K562 (cell line): ENCODE results near the gene NFAM1. TPM values are rescaled to one million over a fixed set of nuclear protein-coding genes. Genes with fewer than 3 reads are reported as not detected.

Experiments
- ATAC-seq: fragments of 200-7000 bp; cut with Tn5 transposase; 3 replicates; pipeline ENCODE4 v1.9.1; 2020; ENCODE audit warnings: moderate library complexity
- BruUV-seq: library from RNA; stranded (reverse); fragments of 400-500 nt; replicated peaks from 2 replicates; lab custom pipeline; 2021; lab: Mats Ljungman, UMichigan
- CTCF ChIA-PET: fragments of 300-600 bp; formaldehyde crosslinking; extraction: SDS; loops from one replicate; lab custom pipeline; 2021; ENCODE audit warnings: low intra/inter-chr PET ratio; lab: Yijun Ruan, JAX
- POLR2A ChIA-PET: fragments of 300-600, 350-650 bp; sonication (Branson Sonifier 250); formaldehyde crosslinking; extraction: SDS; loops from one replicate; lab custom pipeline; 2021; ENCODE audit warnings: antibody characterized with exemption, inconsistent platforms; lab: Yijun Ruan, JAX
- DNase-seq, 4 experiments: peaks; one replicate each; pipeline versions ENCODE4 v3.0.0 to v3.0.0-alpha.2; 2011 to 2018; ENCODE audit warnings: low spot score in 3 of 4, mixed read lengths in 3 of 4; ENCODE audit errors: extremely low read depth in 1 of 4
- FAIRE-seq: peaks from 2 replicates; lab custom pipeline; 2011; peaks lifted over from hg19 to GRCh38; lab: Jason Lieb, UNC
- H2AFZ ChIP-seq: 2 replicates; pipeline ENCODE4 v1.6.0; 2011; ENCODE audit warnings: low read depth, low read length, control low read depth, inconsistent platforms
- H3K27ac ChIP-seq: fragments of 200-600 bp; 3 replicates; pipeline ENCODE4 v1.8.0; 2011; ENCODE audit warnings: low read depth, mild to moderate bottlenecking, control low read depth, inconsistent platforms, low read length, moderate library complexity, mixed read lengths; ENCODE audit errors: extremely low read depth
- H3K27me3 ChIP-seq, 2 experiments: fragments of 300-600 bp in 1 of 2; 2 replicates in 1 of 2; 3 replicates in 1 of 2; pipeline versions ENCODE4 v1.6.0 to v1.8.0; 2011; ENCODE audit warnings: inconsistent platforms in 2 of 2, low read length in 2 of 2, mild to moderate bottlenecking in 1 of 2, mixed read lengths in 1 of 2, moderate library complexity in 1 of 2; ENCODE audit not compliant: control insufficient read depth in 2 of 2, insufficient read depth in 2 of 2
- H3K36me3 ChIP-seq: fragments of 300-600 bp; 3 replicates; pipeline ENCODE4 v1.8.0; 2011; ENCODE audit warnings: mild to moderate bottlenecking, low read length, inconsistent platforms; ENCODE audit not compliant: control insufficient read depth, insufficient read depth
- H3K4me1 ChIP-seq, 2 experiments: fragments of 200-600 bp in 1 of 2; replicated peaks in 1 of 2; 2 replicates in 1 of 2; 3 replicates in 1 of 2; pipeline versions ENCODE4 v1.5.1 to v1.8.0; 2011; ENCODE audit warnings: inconsistent platforms in 2 of 2, low read length in 2 of 2, mild to moderate bottlenecking in 1 of 2, mixed read lengths in 1 of 2, moderate library complexity in 1 of 2; ENCODE audit not compliant: control insufficient read depth in 2 of 2, insufficient read depth in 2 of 2
- H3K4me2 ChIP-seq: 2 replicates; pipeline ENCODE4 v1.6.1; 2011; ENCODE audit warnings: low read length, control low read depth, inconsistent platforms, mixed read lengths; ENCODE audit not compliant: insufficient read depth
- H3K4me3 ChIP-seq: fragments of 200-600 bp; sonication (generic), shearing (Covaris generic); 2 replicates; pipeline ENCODE4 v1.5.1; 2016; ENCODE audit warnings: control low read depth, inconsistent platforms
- H3K79me2 ChIP-seq: fragments of 200-600 bp; 3 replicates; pipeline ENCODE4 v1.8.0; 2011; ENCODE audit warnings: low read length, inconsistent platforms; ENCODE audit not compliant: control insufficient read depth, insufficient read depth
- H3K9ac ChIP-seq, 2 experiments: 2 replicates each; pipeline versions ENCODE4 v1.6.0 to v1.6.1; 2011; ENCODE audit warnings: low read depth in 2 of 2, low read length in 2 of 2, control low read depth in 1 of 2, inconsistent platforms in 1 of 2, mild to moderate bottlenecking in 1 of 2, mixed read lengths in 1 of 2; ENCODE audit not compliant: insufficient read depth in 1 of 2
- H3K9me1 ChIP-seq: one replicate; pipeline ENCODE4 v1.6.0; 2011; ENCODE audit warnings: inconsistent platforms, mild to moderate bottlenecking, low read length, moderate library complexity; ENCODE audit not compliant: control insufficient read depth, insufficient read depth
- H3K9me3 ChIP-seq: replicated peaks from 2 replicates; pipeline ENCODE4 v1.5.1; 2011; ENCODE audit warnings: low read depth, low read length, inconsistent platforms; ENCODE audit not compliant: control insufficient read depth, insufficient read depth
- H4K20me1 ChIP-seq: replicated peaks from 2 replicates; pipeline ENCODE4 v1.6.1; 2011; ENCODE audit warnings: low read length, inconsistent platforms, mixed read lengths; ENCODE audit not compliant: control insufficient read depth, insufficient read depth
- BHLHE40 ChIP-seq: IDR thresholded peaks from 2 replicates; pipeline ENCODE4 v1.6.1; 2011; ENCODE audit warnings: low read length, improper control_type of control experiment
- KDM1A ChIP-seq, 2 experiments: fragments of 450-650 bp; IDR thresholded peaks; 2 replicates each; pipeline ENCODE4 v1.6.1; 2016; ENCODE audit warnings: mild to moderate bottlenecking in 2 of 2
- L3MBTL2 ChIP-seq: fragments of 450-650 bp; IDR thresholded peaks from 2 replicates; pipeline ENCODE4 v1.6.1; 2016; ENCODE audit warnings: mild to moderate bottlenecking, moderate library complexity
- MGA ChIP-seq: fragments of 450-650 bp; IDR thresholded peaks from 2 replicates; pipeline ENCODE4 v1.6.1; 2016; ENCODE audit warnings: mild to moderate bottlenecking, moderate library complexity
- MTF1 ChIP-seq: fragments of 250-450 bp; sonication (Bioruptor Pico); IDR thresholded peaks from 2 replicates; pipeline ENCODE4 v1.9.0; 2021; ENCODE audit warnings: moderate library complexity, mild to moderate bottlenecking, inconsistent platforms, borderline replicate concordance
- ZBTB33 ChIP-seq: sonication (generic); formaldehyde crosslinking; IDR thresholded peaks from 2 replicates; pipeline ENCODE4 v1.8.1; 2023; ENCODE audit warnings: mild to moderate bottlenecking, missing genetic modification reagents
- WGBS: fragments of 100-300 bp; shearing (Covaris generic); methylation state at CpG from one replicate; pipeline ENCODE4 v1.1.6; 2016; ENCODE audit warnings: low coverage, mixed read lengths; ENCODE audit not compliant: insufficient coverage; ENCODE audit errors: missing lambda C conversion rate; 5-methylcytosine and 5-hydroxymethylcytosine counted together
- in situ Hi-C: fragments of 300-500 bp; cut with MboI; formaldehyde crosslinking; loops from 4 replicates; pipeline ENCODE4 v1.15.0; 2018; ENCODE audit warnings: inconsistent platforms, mixed read lengths
- intact Hi-C: fragments of 100-400 bp; cut with micrococcal nuclease; formaldehyde crosslinking; loops from 2 replicates; pipeline ENCODE4 v1.14.2; 2022
- polyA plus RNA-seq, 8 experiments: library from polyadenylated mRNA; depleted of rRNA in 4 of 8; stranded (reverse) in 5 of 8; unstranded in 3 of 8; fragments of >200 nt; fragmentation: Nextera tagmentation in 2 of 8; fragmentation: Illumina TruSeq in 1 of 8; extraction: Ambion mirVana in 2 of 8; extraction: Trizol in 1 of 8; gene quantifications; 2 replicates each; pipeline versions ENCODE4 v1.2.1 to v1.2.3, GENCODE V29; 2011 to 2014; ENCODE audit warnings: inconsistent platforms in 1 of 8, missing spikeins in 1 of 8
- total RNA-seq, 7 experiments: library from RNA; depleted of rRNA in 6 of 7; stranded (reverse); fragments of >200 nt in 6 of 7; fragmentation: Illumina TruSeq in 2 of 7; extraction: Trizol in 2 of 7; gene quantifications; 2 replicates each; pipeline versions ENCODE4 v1.2.1 to v1.2.3, GENCODE V29; 2011 to 2021; ENCODE audit warnings: low replicate concordance in 1 of 7

Gene NFAM1
- total and polyA plus RNA-seq, 9 of the 15 experiments (the other 6 are each of a cell fraction or from before 2014, with no cell fraction given): 0.01 to 0.18 (median 0.03) TPM; not detected in 5

- Histone ChIP-seq H3K4me3 (no peak overlapping the region), H4K20me1 (no peaks in the 10 kb centered on the region), H3K4me1 (peaks cover 0 to 11% of the 10 kb centered on the region in 2 experiments; a peak in 4 of 5 replicates), H3K4me2 (no peak overlapping the region), H3K9me1 (no peaks in the 10 kb centered on the region), H3K27ac (no peak overlapping the region), H3K9me3 (no peaks in the 10 kb centered on the region), H3K9ac (peak overlapping the region in 1 of 2 experiments; percentile 79; a peak in 2 of 4 replicates), H3K27me3 (no peaks in the 10 kb centered on the region), H3K36me3 (no peaks in the 10 kb centered on the region), H2AFZ (peak overlapping the region; percentile 76), H3K79me2 (no peaks in the 10 kb centered on the region)
- in situ Hi-C loops (no loop called here), intact Hi-C loops (loop anchor here (10.0 kb wide), 1 partner anchor 58 kb away; the partner anchor contains the start of gene NFAM1)
- CTCF ChIA-PET: no interaction called here
- DNase-seq (peak; percentile 32 to 50 (median 40)), ATAC-seq (peak; percentile 64), FAIRE-seq (peak; percentile 40)
- 5% methylated on average over 4 of the region's 12 CpGs for WGBS
- POLR2A ChIA-PET: no interaction called here
- no TSS peak for BruUV-seq
- TF ChIP-seq KDM1A (IDR thresholded peaks at IDR 0.05): peak in 1 of 2 experiments; percentile 79; a peak in 2 of 4 replicates
- TF ChIP-seq MGA: peak; percentile 72
- TF ChIP-seq L3MBTL2: peak; percentile 77
- peak; percentile 32; the same call in 1 of the 2 replicates for TF ChIP-seq BHLHE40
- peak; percentile 87 for TF ChIP-seq ZBTB33
- TF ChIP-seq MTF1 (CRISPR knock-in tag): no peak
These were observed 55.3 kb downstream of the NFAM1 start for GRCh38 chr22:42376711-42377554.
